ENCODE measurements around the gene SLC23A1. TPM values are rescaled to one million over a fixed set of nuclear protein-coding genes. Genes with fewer than 3 reads are reported as not detected.

SLC23A1 gene
- total RNA-seq, 1 experiment from 2014 or later = not detected

- H3K27ac ChIP-seq (ENCODE audit: low read depth, low read length, poor library complexity, severe bottlenecking) = no peak overlapping the region
- DNase-seq (ENCODE audit: low spot score) = no peak
- ChIA-PET CTCF (no interaction called here), POLR2A (ENCODE audit: low non-redundant PET) (no interaction called here)
- H3K4me3 ChIP-seq (ENCODE audit: low read depth, low read length, poor library complexity, severe bottlenecking) = no peak overlapping the region
- TF ChIP-seq EZH2 (IDR thresholded peaks at IDR 0.05; ENCODE audit: borderline replicate concordance, low read depth, low read length, poor library complexity, severe bottlenecking) = no peak
- no peak for TF ChIP-seq CTCF (conservative IDR thresholded peaks at IDR 0.05; ENCODE audit: low read depth, low read length)
- H3K27me3 ChIP-seq (replicated peaks; ENCODE audit: insufficient read depth, low read depth, low read length, poor library complexity) = no peaks in the 10 kb centered on the region
- intact Hi-C loops (cut with micrococcal nuclease; ENCODE audit: unreplicated experiment) = no loop called here
- no TSS peak for BruUV-seq (replicated peaks)
- H3K36me3 ChIP-seq (ENCODE audit: insufficient read depth, low read length, poor library complexity, severe bottlenecking) = no peaks in the 10 kb centered on the region
- peaks cover 13% of the 10 kb centered on the region for H3K4me1 ChIP-seq (ENCODE audit: insufficient read depth, low read length, poor library complexity, severe bottlenecking)
- H3K9me3 ChIP-seq (ENCODE audit: low read depth, low read length, poor library complexity, severe bottlenecking) = no peaks in the 10 kb centered on the region
These were observed 995 bp upstream of the SLC23A1 start for GRCh38 chr5:139383993-139384590.

DNA sequence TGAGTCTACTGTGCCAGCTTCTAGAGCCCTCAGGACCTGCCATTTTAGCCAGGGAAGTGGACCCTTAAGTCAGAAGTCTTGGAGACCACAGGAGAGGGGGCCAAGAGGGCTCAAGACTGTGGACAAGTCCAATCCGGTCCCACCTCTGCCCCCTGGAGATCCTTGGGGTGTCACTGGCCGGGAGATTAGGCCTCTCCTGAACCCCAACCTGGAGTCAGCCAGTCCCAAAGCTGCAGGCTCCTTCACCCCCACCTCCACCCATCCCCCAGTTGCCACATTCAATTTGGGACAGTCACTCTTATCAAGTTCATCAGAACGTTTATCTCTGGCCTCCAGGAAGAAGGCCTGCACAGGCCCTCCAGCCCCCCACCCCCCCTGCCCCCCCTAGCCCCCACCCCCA is 290 bp downstream of the SLC23A1 start:
- no peaks in the 10 kb centered on the region for H3K36me3 ChIP-seq (ENCODE audit: insufficient read depth, low read length, poor library complexity, severe bottlenecking)
- no peak overlapping the region for H3K27ac ChIP-seq (ENCODE audit: low read depth, low read length, poor library complexity, severe bottlenecking)
- BruUV-seq (replicated peaks) = no TSS peak
- no peaks in the 10 kb centered on the region for H3K9me3 ChIP-seq (ENCODE audit: low read depth, low read length, poor library complexity, severe bottlenecking)
- ChIA-PET POLR2A (ENCODE audit: low non-redundant PET) (no interaction called here), CTCF (no interaction called here)
- no peaks in the 10 kb centered on the region for H3K27me3 ChIP-seq (replicated peaks; ENCODE audit: insufficient read depth, low read depth, low read length, poor library complexity)
- intact Hi-C loops (cut with micrococcal nuclease; ENCODE audit: unreplicated experiment) = no loop called here
- no peak for DNase-seq (ENCODE audit: low spot score)
- TF ChIP-seq CTCF (conservative IDR thresholded peaks at IDR 0.05; ENCODE audit: low read depth, low read length) = no peak
- no peak for TF ChIP-seq EZH2 (IDR thresholded peaks at IDR 0.05; ENCODE audit: borderline replicate concordance, low read depth, low read length, poor library complexity, severe bottlenecking)
- no peak overlapping the region for H3K4me3 ChIP-seq (ENCODE audit: low read depth, low read length, poor library complexity, severe bottlenecking)
- peaks cover 4% of the 10 kb centered on the region for H3K4me1 ChIP-seq (ENCODE audit: insufficient read depth, low read length, poor library complexity, severe bottlenecking)

- no peak for DNase-seq (ENCODE audit: low spot score)
- Histone ChIP-seq H3K27me3 (replicated peaks; ENCODE audit: insufficient read depth, low read depth, low read length, poor library complexity) (no peaks in the 10 kb centered on the region), H3K4me1 (ENCODE audit: insufficient read depth, low read length, poor library complexity, severe bottlenecking) (no peaks in the 10 kb centered on the region), H3K27ac (ENCODE audit: low read depth, low read length, poor library complexity, severe bottlenecking) (no peak overlapping the region), H3K9me3 (ENCODE audit: low read depth, low read length, poor library complexity, severe bottlenecking) (no peaks in the 10 kb centered on the region), H3K4me3 (ENCODE audit: low read depth, low read length, poor library complexity, severe bottlenecking) (no peak overlapping the region), H3K36me3 (ENCODE audit: insufficient read depth, low read length, poor library complexity, severe bottlenecking) (no peaks in the 10 kb centered on the region)
- intact Hi-C loops (cut with micrococcal nuclease; ENCODE audit: unreplicated experiment) = no loop called here
- ChIA-PET POLR2A (ENCODE audit: low non-redundant PET) (no interaction called here), CTCF (no interaction called here)
- no peak for TF ChIP-seq EZH2 (IDR thresholded peaks at IDR 0.05; ENCODE audit: borderline replicate concordance, low read depth, low read length, poor library complexity, severe bottlenecking)
- TF ChIP-seq CTCF (conservative IDR thresholded peaks at IDR 0.05; ENCODE audit: low read depth, low read length) = no peak
- no TSS peak for BruUV-seq (replicated peaks)
These were observed 998 bp downstream of the SLC23A1 start for GRCh38 chr5:139381837-139382761.

All from A673 (cell line).